Glutamatergic neuron (in vitro differentiated cells): ENCODE measurements around the gene ME3. TPM values are rescaled to one million over a fixed set of nuclear protein-coding genes. Genes with fewer than 3 reads are reported as not detected.

ENCODE experiments used
- DNase-seq: peaks from one replicate; pipeline ENCODE4 v3.0.0; 2022
- H3K27ac Mint-ChIP-seq: one replicate; pipeline ENCODE4 v1.8.0; 2020; ENCODE audit warnings: mild to moderate bottlenecking, mixed read lengths, inconsistent platforms; ENCODE audit not compliant: unreplicated experiment
- H3K27me3 Mint-ChIP-seq: one replicate; pipeline ENCODE4 v1.8.0; 2020; ENCODE audit warnings: mild to moderate bottlenecking, moderate library complexity, mixed read lengths, inconsistent platforms; ENCODE audit not compliant: unreplicated experiment
- H3K36me3 Mint-ChIP-seq: one replicate; pipeline ENCODE4 v1.8.0; 2020; ENCODE audit warnings: mild to moderate bottlenecking, mixed read lengths, inconsistent platforms; ENCODE audit not compliant: unreplicated experiment
- H3K4me1 Mint-ChIP-seq: one replicate; pipeline ENCODE4 v1.8.0; 2020; ENCODE audit warnings: mild to moderate bottlenecking, low read depth, mixed read lengths, inconsistent platforms; ENCODE audit not compliant: unreplicated experiment
- H3K4me3 Mint-ChIP-seq: one replicate; pipeline ENCODE4 v1.8.0; 2020; ENCODE audit warnings: mild to moderate bottlenecking, mixed read lengths, inconsistent platforms; ENCODE audit not compliant: unreplicated experiment
- H3K9me3 Mint-ChIP-seq: one replicate; pipeline ENCODE4 v1.8.0; 2020; ENCODE audit warnings: mild to moderate bottlenecking, moderate library complexity, mixed read lengths, inconsistent platforms; ENCODE audit not compliant: unreplicated experiment
- CTCF ChIP-seq: fragments of 200-600 bp; sonication (generic); IDR thresholded peaks from one replicate; pipeline ENCODE4 v1.5.0; 2021; ENCODE audit not compliant: partially characterized antibody, unreplicated experiment
- total RNA-seq: library from RNA; stranded (reverse); fragmentation: NEBNext Ultra II Directional; extraction: Animal tissue kit (Norgen Biotek cat#: 25700); gene quantifications from one replicate; pipeline ENCODE4 v1.2.1, GENCODE V29; 2021; ENCODE audit not compliant: unreplicated experiment

Gene ME3
- total RNA-seq, 1 donor from 2014 or later, result 12.4 TPM

- DNase-seq, result no peak
- H3K27me3 Mint-ChIP-seq, result peaks cover 2% of the 10 kb centered on the region
- H3K27ac Mint-ChIP-seq, result no peak overlapping the region
- no peak overlapping the region for H3K4me3 Mint-ChIP-seq
- no peak for TF ChIP-seq CTCF
- H3K4me1 Mint-ChIP-seq, result no peaks in the 10 kb centered on the region
- no peaks in the 10 kb centered on the region for H3K36me3 Mint-ChIP-seq
- H3K9me3 Mint-ChIP-seq, result no peaks in the 10 kb centered on the region
Measured at GRCh38 chr11:86488553-86488952, 183.9 kb downstream of the ME3 start.

GRCh38 chr11:86487671-86488070 is 184.7 kb downstream of the ME3 start:
- no peak overlapping the region for H3K4me3 Mint-ChIP-seq
- no peaks in the 10 kb centered on the region for H3K4me1 Mint-ChIP-seq
- no peak overlapping the region for H3K27ac Mint-ChIP-seq
- DNase-seq, result no peak
- TF ChIP-seq CTCF, result no peak
- H3K9me3 Mint-ChIP-seq, result no peaks in the 10 kb centered on the region
- no peaks in the 10 kb centered on the region for H3K36me3 Mint-ChIP-seq
- peaks cover 2% of the 10 kb centered on the region for H3K27me3 Mint-ChIP-seq

- no peak for TF ChIP-seq CTCF
- DNase-seq, result no peak
- no peaks in the 10 kb centered on the region for H3K4me1 Mint-ChIP-seq
- H3K36me3 Mint-ChIP-seq, result no peaks in the 10 kb centered on the region
- no peak overlapping the region for H3K4me3 Mint-ChIP-seq
- no peak overlapping the region for H3K27ac Mint-ChIP-seq
- H3K27me3 Mint-ChIP-seq, result peaks cover 2% of the 10 kb centered on the region
- no peaks in the 10 kb centered on the region for H3K9me3 Mint-ChIP-seq
Measured at GRCh38 chr11:86486261-86487030, 186.0 kb downstream of the ME3 start.

GRCh38 chr11:86484795-86485166 is 187.6 kb downstream of the ME3 start:
- no peak for TF ChIP-seq CTCF
- H3K27me3 Mint-ChIP-seq, result peaks cover 2% of the 10 kb centered on the region
- no peaks in the 10 kb centered on the region for H3K36me3 Mint-ChIP-seq
- no peak for DNase-seq
- no peaks in the 10 kb centered on the region for H3K4me1 Mint-ChIP-seq
- H3K9me3 Mint-ChIP-seq, result no peaks in the 10 kb centered on the region
- H3K4me3 Mint-ChIP-seq, result no peak overlapping the region
- H3K27ac Mint-ChIP-seq, result no peak overlapping the region

GRCh38 chr11:86483940-86484794 is 188.2 kb downstream of the ME3 start:
- Mint-ChIP-seq H3K27ac (no peak overlapping the region), H3K4me3 (no peak overlapping the region), H3K27me3 (peaks cover 2% of the 10 kb centered on the region), H3K9me3 (no peaks in the 10 kb centered on the region), H3K36me3 (no peaks in the 10 kb centered on the region), H3K4me1 (no peaks in the 10 kb centered on the region)
- DNase-seq, result no peak
- no peak for TF ChIP-seq CTCF
